PFSK-1 (cell line): ENCODE measurements around the gene NAA80.

Source experiments
- POLR2AphosphoS5 ChIP-seq: IDR thresholded peaks from 2 replicates; pipeline ENCODE4 v1.6.1; 2012; ENCODE audit warnings: low read depth, mild to moderate bottlenecking, control low read depth, low read length, moderate library complexity
- TF ChIP-seq, protein P1 (sequence below), 2 experiments: IDR thresholded peaks; 2 replicates each; pipeline versions ENCODE4 v1.6.1 to v1.8.0; 2011 to 2012; ENCODE audit warnings: low read depth in 2 of 2, low read length in 2 of 2, control low read depth in 1 of 2, inconsistent platforms in 1 of 2, mild to moderate bottlenecking in 1 of 2, moderate library complexity in 1 of 2; ENCODE audit not compliant: insufficient read depth in 1 of 2

DNA sequence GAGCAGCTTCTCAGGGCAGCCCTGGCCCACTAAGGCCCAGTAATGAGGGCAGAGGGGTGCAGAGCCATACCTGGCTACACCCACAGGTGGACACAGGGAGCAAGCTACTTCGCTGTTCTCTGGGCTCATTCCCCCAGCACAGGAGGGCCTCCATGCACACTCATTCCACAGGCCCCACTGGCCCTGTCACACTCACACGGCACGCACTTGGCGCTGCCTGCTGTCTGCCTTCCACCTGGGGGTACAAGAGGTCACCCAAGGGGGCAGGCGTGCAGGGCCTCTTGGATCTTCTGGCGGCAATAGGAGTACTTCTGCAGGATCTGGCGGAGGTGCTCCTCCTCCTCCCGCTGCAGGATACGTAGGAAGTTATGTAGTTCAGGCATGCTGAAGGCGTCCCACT lies 31.1 kb upstream of the NAA80 start:
- no peak for TF ChIP-seq POLR2AphosphoS5
- TF ChIP-seq, protein P1, sequence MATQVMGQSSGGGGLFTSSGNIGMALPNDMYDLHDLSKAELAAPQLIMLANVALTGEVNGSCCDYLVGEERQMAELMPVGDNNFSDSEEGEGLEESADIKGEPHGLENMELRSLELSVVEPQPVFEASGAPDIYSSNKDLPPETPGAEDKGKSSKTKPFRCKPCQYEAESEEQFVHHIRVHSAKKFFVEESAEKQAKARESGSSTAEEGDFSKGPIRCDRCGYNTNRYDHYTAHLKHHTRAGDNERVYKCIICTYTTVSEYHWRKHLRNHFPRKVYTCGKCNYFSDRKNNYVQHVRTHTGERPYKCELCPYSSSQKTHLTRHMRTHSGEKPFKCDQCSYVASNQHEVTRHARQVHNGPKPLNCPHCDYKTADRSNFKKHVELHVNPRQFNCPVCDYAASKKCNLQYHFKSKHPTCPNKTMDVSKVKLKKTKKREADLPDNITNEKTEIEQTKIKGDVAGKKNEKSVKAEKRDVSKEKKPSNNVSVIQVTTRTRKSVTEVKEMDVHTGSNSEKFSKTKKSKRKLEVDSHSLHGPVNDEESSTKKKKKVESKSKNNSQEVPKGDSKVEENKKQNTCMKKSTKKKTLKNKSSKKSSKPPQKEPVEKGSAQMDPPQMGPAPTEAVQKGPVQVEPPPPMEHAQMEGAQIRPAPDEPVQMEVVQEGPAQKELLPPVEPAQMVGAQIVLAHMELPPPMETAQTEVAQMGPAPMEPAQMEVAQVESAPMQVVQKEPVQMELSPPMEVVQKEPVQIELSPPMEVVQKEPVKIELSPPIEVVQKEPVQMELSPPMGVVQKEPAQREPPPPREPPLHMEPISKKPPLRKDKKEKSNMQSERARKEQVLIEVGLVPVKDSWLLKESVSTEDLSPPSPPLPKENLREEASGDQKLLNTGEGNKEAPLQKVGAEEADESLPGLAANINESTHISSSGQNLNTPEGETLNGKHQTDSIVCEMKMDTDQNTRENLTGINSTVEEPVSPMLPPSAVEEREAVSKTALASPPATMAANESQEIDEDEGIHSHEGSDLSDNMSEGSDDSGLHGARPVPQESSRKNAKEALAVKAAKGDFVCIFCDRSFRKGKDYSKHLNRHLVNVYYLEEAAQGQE (IDR thresholded peaks at IDR 0.05; ENCODE audit: insufficient read depth in 1 of 2, low read depth in 2 of 2, low read length in 2 of 2) = no peak
